ENCODE data around the gene DNAJB12. TPM values are rescaled to one million over a fixed set of nuclear protein-coding genes. Genes with fewer than 3 reads are reported as not detected.

Gene DNAJB12
- total RNA-seq, 2 experiments from 2014 or later, result 23.8 to 26.7 TPM

- H3K36me3 Mint-ChIP-seq (ENCODE audit: low read depth), result peaks cover 40% of the 10 kb centered on the region
- no peaks in the 10 kb centered on the region for H3K27me3 Mint-ChIP-seq
- H3K4me1 Mint-ChIP-seq, result peaks cover 78% of the 10 kb centered on the region
- H3K4me3 Mint-ChIP-seq, result peak overlapping the region; percentile 53
- ChIA-PET POLR2A (interaction anchor here (0.9 to 12.9 kb wide), 25 partner anchors 9 to 275 kb away, joined by 3 to 225 read pairs (median 5); partner anchors contain the start of genes ANAPC16, ASCC1, DDIT4 and SPOCK2), CTCF (interaction anchor here (0.7 to 5.1 kb wide), 24 partner anchors 8 to 286 kb away, joined by 3 to 89 read pairs (median 8); partner anchors contain the start of genes ANAPC16, ASCC1, DDIT4 and SPOCK2)
- no peaks in the 10 kb centered on the region for H3K9me3 Mint-ChIP-seq
- peak; percentile 96 for DNase-seq
- peak overlapping the region; percentile 88 for H3K27ac Mint-ChIP-seq
Measured at GRCh38 chr10:72334825-72335393, 19.8 kb downstream of the DNAJB12 start.

- H3K27ac Mint-ChIP-seq, result peak overlapping the region; percentile 88
- H3K36me3 Mint-ChIP-seq (ENCODE audit: low read depth), result peaks cover 40% of the 10 kb centered on the region
- H3K27me3 Mint-ChIP-seq, result no peaks in the 10 kb centered on the region
- CTCF ChIA-PET, result interaction anchor here (0.7 to 5.1 kb wide), 23 partner anchors 8 to 286 kb away, joined by 3 to 89 read pairs (median 7); partner anchors contain the start of genes ANAPC16, ASCC1, DDIT4 and SPOCK2
- peak overlapping the region; percentile 53 for H3K4me3 Mint-ChIP-seq
- H3K9me3 Mint-ChIP-seq, result no peaks in the 10 kb centered on the region
- POLR2A ChIA-PET, result interaction anchor here (0.8 to 12.9 kb wide), 23 partner anchors 8 to 247 kb away, joined by 3 to 225 read pairs (median 6); partner anchors contain the start of genes ANAPC16, ASCC1, DDIT4 and SPOCK2
- no peak for DNase-seq
- H3K4me1 Mint-ChIP-seq, result peaks cover 84% of the 10 kb centered on the region
Measured at GRCh38 chr10:72334196-72334824, 20.4 kb downstream of the DNAJB12 start.

GRCh38 chr10:72333112-72334015 lies 21.4 kb downstream of the DNAJB12 start:
- no peak for DNase-seq
- ChIA-PET CTCF (interaction anchor here (0.7 to 5.0 kb wide), 18 partner anchors 8 to 285 kb away, joined by 3 to 89 read pairs (median 5); partner anchors contain the start of genes ANAPC16, ASCC1, DDIT4 and SPOCK2), POLR2A (interaction anchor here (0.8 to 12.9 kb wide), 19 partner anchors 7 to 246 kb away, joined by 3 to 225 read pairs (median 14); partner anchors contain the start of genes ANAPC16, ASCC1, DDIT4 and SPOCK2)
- Mint-ChIP-seq H3K9me3 (no peaks in the 10 kb centered on the region), H3K27ac (peak overlapping the region; percentile 90), H3K36me3 (ENCODE audit: low read depth) (peaks cover 40% of the 10 kb centered on the region), H3K4me1 (peaks cover 93% of the 10 kb centered on the region), H3K4me3 (peak overlapping the region; percentile 15), H3K27me3 (no peaks in the 10 kb centered on the region)

GRCh38 chr10:72332423-72333111 lies 22.2 kb downstream of the DNAJB12 start:
- Mint-ChIP-seq H3K36me3 (ENCODE audit: low read depth) (peaks cover 39% of the 10 kb centered on the region), H3K9me3 (no peaks in the 10 kb centered on the region), H3K27me3 (no peaks in the 10 kb centered on the region), H3K4me3 (peak overlapping the region; percentile 65), H3K4me1 (peaks cover 99% of the 10 kb centered on the region), H3K27ac (peak overlapping the region; percentile 90)
- DNase-seq, result no peak
- POLR2A ChIA-PET, result interaction anchor here (0.8 to 12.9 kb wide), 18 partner anchors 9 to 914 kb away, joined by 3 to 225 read pairs (median 5); partner anchors contain the start of genes ASCC1, DDIT4, DNAJC9 and MCU
- CTCF ChIA-PET, result interaction anchor here (0.9 to 2.3 kb wide), 17 partner anchors 9 to 284 kb away, joined by 3 to 20 read pairs (median 5); no protein-coding TSS in a partner anchor

GRCh38 chr10:72331575-72332422 lies 22.9 kb downstream of the DNAJB12 start:
- H3K4me1 Mint-ChIP-seq, result peaks cover 95% of the 10 kb centered on the region
- H3K36me3 Mint-ChIP-seq (ENCODE audit: low read depth), result peaks cover 34% of the 10 kb centered on the region
- DNase-seq, result peak; percentile 95
- peak overlapping the region; percentile 65 for H3K4me3 Mint-ChIP-seq
- H3K9me3 Mint-ChIP-seq, result no peaks in the 10 kb centered on the region
- POLR2A ChIA-PET, result interaction anchor here (0.8 to 12.9 kb wide), 21 partner anchors 10 to 915 kb away, joined by 3 to 225 read pairs (median 5); partner anchors contain the start of genes ASCC1, DDIT4, DNAJC9 and MCU
- peak overlapping the region; percentile 90 for H3K27ac Mint-ChIP-seq
- CTCF ChIA-PET, result interaction anchor here (0.5 to 2.3 kb wide), 18 partner anchors 10 to 283 kb away, joined by 3 to 20 read pairs (median 4); no protein-coding TSS in a partner anchor
- no peaks in the 10 kb centered on the region for H3K27me3 Mint-ChIP-seq

GRCh38 chr10:72330069-72330426 lies 24.7 kb downstream of the DNAJB12 start:
- no peak for DNase-seq
- peak overlapping the region; percentile 90 for H3K27ac Mint-ChIP-seq
- H3K36me3 Mint-ChIP-seq (ENCODE audit: low read depth), result peaks cover 29% of the 10 kb centered on the region
- peaks cover 4% of the 10 kb centered on the region for H3K9me3 Mint-ChIP-seq
- peaks cover 84% of the 10 kb centered on the region for H3K4me1 Mint-ChIP-seq
- H3K27me3 Mint-ChIP-seq, result no peaks in the 10 kb centered on the region
- POLR2A ChIA-PET, result interaction anchor here (0.7 to 12.9 kb wide), 9 partner anchors 9 to 251 kb away, joined by 3 to 225 read pairs (median 5); partner anchors contain the start of genes ANAPC16, ASCC1 and DDIT4
- CTCF ChIA-PET, result interaction anchor here (0.7 to 6.1 kb wide), 6 partner anchors 27 to 370 kb away, joined by 3 to 65 read pairs (median 4); partner anchors contain the start of gene DDIT4
- H3K4me3 Mint-ChIP-seq, result peak overlapping the region; percentile 33

- Mint-ChIP-seq H3K27me3 (no peaks in the 10 kb centered on the region), H3K36me3 (ENCODE audit: low read depth) (peaks cover 27% of the 10 kb centered on the region), H3K4me3 (peak overlapping the region; percentile 37), H3K9me3 (peaks cover 4% of the 10 kb centered on the region), H3K4me1 (peaks cover 82% of the 10 kb centered on the region), H3K27ac (peak overlapping the region; percentile 97)
- ChIA-PET CTCF (interaction anchor here (0.7 to 6.1 kb wide), 5 partner anchors 54 to 281 kb away, joined by 3 to 65 read pairs (median 3); partner anchors contain the start of genes ASCC1 and DDIT4), POLR2A (interaction anchor here (0.7 to 12.9 kb wide), 8 partner anchors 8 to 250 kb away, joined by 3 to 225 read pairs (median 6); partner anchors contain the start of genes ANAPC16, ASCC1 and DDIT4)
- DNase-seq, result no peak
Measured at GRCh38 chr10:72329290-72330068, 25.2 kb downstream of the DNAJB12 start.

- ChIA-PET CTCF (interaction anchor here (0.6 to 6.1 kb wide), 6 partner anchors 10 to 280 kb away, joined by 3 to 65 read pairs (median 3); partner anchors contain the start of genes ASCC1 and DDIT4), POLR2A (interaction anchor here (0.6 to 12.9 kb wide), 10 partner anchors 9 to 113 kb away, joined by 3 to 225 read pairs (median 4); partner anchors contain the start of genes ANAPC16, ASCC1 and DDIT4)
- Mint-ChIP-seq H3K4me3 (peak overlapping the region; percentile 99), H3K27ac (peak overlapping the region; percentile 97), H3K27me3 (no peaks in the 10 kb centered on the region), H3K4me1 (peaks cover 81% of the 10 kb centered on the region), H3K36me3 (ENCODE audit: low read depth) (peaks cover 22% of the 10 kb centered on the region), H3K9me3 (peaks cover 4% of the 10 kb centered on the region)
- peak; percentile 47 for DNase-seq
Measured at GRCh38 chr10:72328829-72329204, 25.9 kb downstream of the DNAJB12 start.

- Mint-ChIP-seq H3K9me3 (peaks cover 4% of the 10 kb centered on the region), H3K27me3 (no peaks in the 10 kb centered on the region), H3K4me3 (peak overlapping the region; percentile 99), H3K36me3 (ENCODE audit: low read depth) (peaks cover 20% of the 10 kb centered on the region), H3K27ac (peak overlapping the region; percentile 97), H3K4me1 (peaks cover 81% of the 10 kb centered on the region)
- no peak for DNase-seq
- ChIA-PET CTCF (interaction anchor here (0.6 to 6.1 kb wide), 10 partner anchors 10 to 280 kb away, joined by 3 to 65 read pairs (median 10); partner anchors contain the start of gene DDIT4), POLR2A (interaction anchor here (0.6 to 12.9 kb wide), 14 partner anchors 7 to 202 kb away, joined by 3 to 225 read pairs (median 6); partner anchors contain the start of genes ANAPC16 and DDIT4)
Measured at GRCh38 chr10:72328045-72328828, 26.5 kb downstream of the DNAJB12 start.
